HCT116 (cell line): ENCODE results near the gene ESYT3. TPM values are rescaled to one million over a fixed set of nuclear protein-coding genes. Genes with fewer than 3 reads are reported as not detected.

Experiments
- ATAC-seq: fragments of 200-7000 bp; cut with Tn5 transposase; 2 replicates; pipeline ENCODE4 v1.9.1; 2020; ENCODE audit warnings: mild to moderate bottlenecking, moderate library complexity
- BruUV-seq: library from RNA; stranded (reverse); fragments of 400-500 nt; replicated peaks from 2 replicates; lab custom pipeline; 2021; lab: Mats Ljungman, UMichigan
- CTCF ChIA-PET: fragments of 300-600 bp; sonication (Branson Sonifier 250); formaldehyde crosslinking; loops from one replicate; lab custom pipeline; 2021; ENCODE audit warnings: antibody characterized with exemption; lab: Charles Lee
- POLR2A ChIA-PET: fragments of 300-600, 350-600 bp; sonication (Branson Sonifier 250); formaldehyde crosslinking; loops from one replicate; lab custom pipeline; 2021; ENCODE audit warnings: antibody characterized with exemption; lab: Charles Lee
- RAD21 ChIA-PET, 2 experiments: fragments of 300-600 bp; sonication (Branson Sonifier 250); formaldehyde crosslinking; loops; one replicate each; lab custom pipeline; 2023; ENCODE audit warnings: low total read pairs in 2 of 2; ENCODE audit not compliant: uncharacterized antibody in 2 of 2, unreplicated experiment in 2 of 2, low non-redundant PET in 1 of 2; lab: Charles Lee
- DNase-seq: peaks from one replicate; pipeline ENCODE4 v3.0.0-alpha.2; 2010; ENCODE audit warnings: low read depth, low spot score
- H2AFZ ChIP-seq: fragments of 200-600 bp; shearing (Covaris generic), sonication (generic); 2 replicates; pipeline ENCODE4 v1.6.1; 2017; ENCODE audit warnings: low read depth, mixed run types, mixed read lengths, antibody characterized with exemption, low read length; ENCODE audit not compliant: poor library complexity, severe bottlenecking
- H3K27ac ChIP-seq: 2 replicates; pipeline ENCODE4 v1.5.1; 2012; ENCODE audit warnings: low read depth, low read length
- H3K27me3 ChIP-seq: fragments of 200-600 bp; sonication (generic); 2 replicates; pipeline ENCODE4 v1.6.1; 2016; ENCODE audit warnings: mixed run types, low read length, mixed read lengths; ENCODE audit not compliant: insufficient read depth
- H3K36me3 ChIP-seq, 2 experiments: fragments of 200-500 bp in 1 of 2; fragments of 200-600 bp in 1 of 2; sonication (Bioruptor generic) in 1 of 2; sonication (generic) in 1 of 2; 2 replicates each; pipeline versions ENCODE4 v1.5.1 to v1.6.1; 2014 to 2016; ENCODE audit warnings: low read length in 2 of 2, inconsistent platforms in 1 of 2, mixed read lengths in 1 of 2, mixed run types in 1 of 2; ENCODE audit not compliant: insufficient read depth in 2 of 2, control insufficient read depth in 1 of 2
- H3K4me1 ChIP-seq, 2 experiments: fragments of 200-600 bp in 1 of 2; sonication (generic) in 1 of 2; 2 replicates each; pipeline versions ENCODE4 v1.5.1 to v1.6.1; 2012 to 2017; ENCODE audit warnings: low read length in 2 of 2, inconsistent platforms in 1 of 2, mild to moderate bottlenecking in 1 of 2, mixed read lengths in 1 of 2, mixed run types in 1 of 2, moderate library complexity in 1 of 2; ENCODE audit not compliant: insufficient read depth in 2 of 2, control insufficient read depth in 1 of 2
- H3K4me2 ChIP-seq: fragments of 200-600 bp; sonication (generic); 2 replicates; pipeline ENCODE4 v1.6.1; 2017; ENCODE audit warnings: mixed run types, low read length, mixed read lengths
- H3K4me3 ChIP-seq, 2 experiments: fragments of 200-600 bp in 1 of 2; sonication (generic) in 1 of 2; replicated peaks in 1 of 2; 2 replicates each; pipeline ENCODE4 v1.5.1; 2011 to 2016; ENCODE audit warnings: low read length in 2 of 2, control low read depth in 1 of 2, low read depth in 1 of 2, mild to moderate bottlenecking in 1 of 2, mixed read lengths in 1 of 2, mixed run types in 1 of 2
- H3K79me2 ChIP-seq: fragments of 200-600 bp; sonication (generic); 2 replicates; pipeline ENCODE4 v1.6.1; 2017; ENCODE audit warnings: mild to moderate bottlenecking, mixed run types, low read length, moderate library complexity, mixed read lengths; ENCODE audit not compliant: insufficient read depth
- H3K9ac ChIP-seq: fragments of 200-600 bp; sonication (generic); 2 replicates; pipeline ENCODE4 v1.6.1; 2016; ENCODE audit warnings: low read length, mixed read lengths
- H3K9me2 ChIP-seq: fragments of 200-600 bp; sonication (generic), shearing (Covaris generic); 2 replicates; pipeline ENCODE4 v1.6.1; 2017; ENCODE audit warnings: mixed run types, mild to moderate bottlenecking, moderate library complexity; ENCODE audit not compliant: insufficient read depth
- H3K9me3 ChIP-seq, 2 experiments: fragments of 200-500 bp in 1 of 2; fragments of 200-600 bp in 1 of 2; sonication (Bioruptor generic) in 1 of 2; sonication (generic) in 1 of 2; 2 replicates each; pipeline ENCODE4 v1.6.1; 2014 to 2017; ENCODE audit warnings: low read length in 2 of 2, mixed read lengths in 2 of 2, inconsistent platforms in 1 of 2, low read depth in 1 of 2, mild to moderate bottlenecking in 1 of 2, mixed run types in 1 of 2, moderate library complexity in 1 of 2; ENCODE audit not compliant: control insufficient read depth in 1 of 2, insufficient read depth in 1 of 2
- H4K20me1 ChIP-seq: fragments of 200-600 bp; sonication (generic), shearing (Covaris generic); 2 replicates; pipeline ENCODE4 v1.6.1; 2017; ENCODE audit warnings: mixed run types, mild to moderate bottlenecking, moderate library complexity; ENCODE audit not compliant: insufficient read depth
- RAD21 ChIP-seq: IDR thresholded peaks from 2 replicates; pipeline ENCODE4 v1.6.1; 2012; ENCODE audit warnings: low read depth, mild to moderate bottlenecking
- SP1 ChIP-seq: IDR thresholded peaks from 2 replicates; pipeline ENCODE4 v1.6.1; 2012; ENCODE audit warnings: low read depth
- TCF7L2 ChIP-seq: IDR thresholded peaks from 2 replicates; pipeline ENCODE4 v1.7.0; 2011; ENCODE audit warnings: borderline replicate concordance, inconsistent platforms; ENCODE audit not compliant: insufficient read depth, insufficient read length; ENCODE audit errors: extremely low read depth
- ZFX ChIP-seq: fragments of 450-650 bp; IDR thresholded peaks from 2 replicates; pipeline ENCODE4 v1.6.1; 2017
- intact Hi-C: fragments of 100-400 bp; cut with micrococcal nuclease; formaldehyde crosslinking; loops from 2 replicates; pipeline ENCODE4 v1.10.0; 2022
- total RNA-seq: library from RNA; stranded (reverse); gene quantifications from one replicate; pipeline ENCODE4 v1.2.1, GENCODE V29; 2021; ENCODE audit not compliant: unreplicated experiment
- TF ChIP-seq, protein P1 (sequence below): IDR thresholded peaks from 2 replicates; pipeline ENCODE4 v1.6.1; 2012
- TF ChIP-seq, protein P2 (sequence below), 3 experiments: fragments of 200-600 bp in 1 of 3; sonication (generic) in 1 of 3; IDR thresholded peaks in 2 of 3; conservative IDR thresholded peaks in 1 of 3; 2 replicates each; pipeline ENCODE4 v1.5.1; 2012 to 2017; ENCODE audit warnings: low read depth in 2 of 3, low read length in 2 of 3, antibody characterized with exemption in 1 of 3, borderline replicate concordance in 1 of 3, control low read depth in 1 of 3, mild to moderate bottlenecking in 1 of 3, mixed read lengths in 1 of 3, mixed run types in 1 of 3, moderate library complexity in 1 of 3; ENCODE audit not compliant: insufficient read depth in 1 of 3

ESYT3 gene
- total RNA-seq, 1 experiment from 2014 or later = 0.05 TPM

DNA sequence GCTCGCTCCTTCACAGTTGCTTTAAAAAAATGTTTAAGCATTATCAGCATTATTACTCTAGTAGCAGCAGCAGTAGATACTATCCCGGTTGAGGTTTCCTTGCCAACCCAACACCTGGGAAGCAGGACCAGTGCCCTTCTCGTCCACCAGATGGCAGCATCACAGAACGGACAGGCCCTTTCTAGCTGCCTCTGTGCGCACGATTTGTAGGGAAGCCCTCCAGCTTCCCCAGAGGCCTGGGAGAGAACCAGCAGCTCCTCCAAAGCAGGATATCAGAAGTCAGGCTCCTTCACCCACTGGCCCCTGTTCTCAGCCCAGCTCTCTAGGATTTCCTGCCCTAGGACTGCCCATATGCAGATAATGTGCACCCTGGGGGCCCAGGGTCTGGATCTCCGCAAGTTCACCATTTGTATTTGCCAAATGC is 16.8 kb upstream of the ESYT3 start:
- Histone ChIP-seq H3K27ac (no peak overlapping the region), H3K9me2 (no peaks in the 10 kb centered on the region), H3K27me3 (no peaks in the 10 kb centered on the region), H2AFZ (peak overlapping the region; percentile 82), H4K20me1 (no peaks in the 10 kb centered on the region), H3K79me2 (no peaks in the 10 kb centered on the region), H3K4me1 (peaks cover 0 to 4% of the 10 kb centered on the region in 2 experiments; a peak in 1 of 4 replicates), H3K9me3 (no peaks in the 10 kb centered on the region), H3K4me2 (peak overlapping the region; percentile 6; the same call in 1 of the 2 replicates), H3K4me3 (no peak overlapping the region), H3K9ac (no peak overlapping the region), H3K36me3 (no peaks in the 10 kb centered on the region)
- peak; percentile 99 for ATAC-seq
- peak; percentile 77 for DNase-seq
- CTCF ChIA-PET = interaction anchor here (0.6 to 1.4 kb wide), 21 partner anchors 8 to 519 kb away, joined by 3 to 15 read pairs (median 4); partner anchors contain the start of gene CEP70
- intact Hi-C loops = loop anchor here (1.0 to 5.0 kb wide), 2 partner anchors 175 to 505 kb away; partner anchors contain the start of gene CEP70
- POLR2A ChIA-PET = no interaction called here
- TF ChIP-seq, protein P1, sequence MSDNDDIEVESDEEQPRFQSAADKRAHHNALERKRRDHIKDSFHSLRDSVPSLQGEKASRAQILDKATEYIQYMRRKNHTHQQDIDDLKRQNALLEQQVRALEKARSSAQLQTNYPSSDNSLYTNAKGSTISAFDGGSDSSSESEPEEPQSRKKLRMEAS = no peak
- TF ChIP-seq, protein P2, sequence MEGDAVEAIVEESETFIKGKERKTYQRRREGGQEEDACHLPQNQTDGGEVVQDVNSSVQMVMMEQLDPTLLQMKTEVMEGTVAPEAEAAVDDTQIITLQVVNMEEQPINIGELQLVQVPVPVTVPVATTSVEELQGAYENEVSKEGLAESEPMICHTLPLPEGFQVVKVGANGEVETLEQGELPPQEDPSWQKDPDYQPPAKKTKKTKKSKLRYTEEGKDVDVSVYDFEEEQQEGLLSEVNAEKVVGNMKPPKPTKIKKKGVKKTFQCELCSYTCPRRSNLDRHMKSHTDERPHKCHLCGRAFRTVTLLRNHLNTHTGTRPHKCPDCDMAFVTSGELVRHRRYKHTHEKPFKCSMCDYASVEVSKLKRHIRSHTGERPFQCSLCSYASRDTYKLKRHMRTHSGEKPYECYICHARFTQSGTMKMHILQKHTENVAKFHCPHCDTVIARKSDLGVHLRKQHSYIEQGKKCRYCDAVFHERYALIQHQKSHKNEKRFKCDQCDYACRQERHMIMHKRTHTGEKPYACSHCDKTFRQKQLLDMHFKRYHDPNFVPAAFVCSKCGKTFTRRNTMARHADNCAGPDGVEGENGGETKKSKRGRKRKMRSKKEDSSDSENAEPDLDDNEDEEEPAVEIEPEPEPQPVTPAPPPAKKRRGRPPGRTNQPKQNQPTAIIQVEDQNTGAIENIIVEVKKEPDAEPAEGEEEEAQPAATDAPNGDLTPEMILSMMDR (IDR thresholded peaks at IDR 0.05 in 2 of 3, conservative IDR thresholded peaks at IDR 0.05 in 1 of 3; ENCODE audit: borderline replicate concordance in 1 of 3, insufficient read depth in 1 of 3, low read depth in 2 of 3, low read length in 2 of 3) = peak; percentile 90 to 98 (median 98)
- TF ChIP-seq ZFX (no peak), RAD21 (peak; percentile 89)
- BruUV-seq = no TSS peak
- RAD21 ChIA-PET = interaction anchor here in 1 of 2 experiments (0.7 kb wide), 1 partner anchor 498 kb away, joined by 3 read pairs; no protein-coding TSS in a partner anchor

DNA sequence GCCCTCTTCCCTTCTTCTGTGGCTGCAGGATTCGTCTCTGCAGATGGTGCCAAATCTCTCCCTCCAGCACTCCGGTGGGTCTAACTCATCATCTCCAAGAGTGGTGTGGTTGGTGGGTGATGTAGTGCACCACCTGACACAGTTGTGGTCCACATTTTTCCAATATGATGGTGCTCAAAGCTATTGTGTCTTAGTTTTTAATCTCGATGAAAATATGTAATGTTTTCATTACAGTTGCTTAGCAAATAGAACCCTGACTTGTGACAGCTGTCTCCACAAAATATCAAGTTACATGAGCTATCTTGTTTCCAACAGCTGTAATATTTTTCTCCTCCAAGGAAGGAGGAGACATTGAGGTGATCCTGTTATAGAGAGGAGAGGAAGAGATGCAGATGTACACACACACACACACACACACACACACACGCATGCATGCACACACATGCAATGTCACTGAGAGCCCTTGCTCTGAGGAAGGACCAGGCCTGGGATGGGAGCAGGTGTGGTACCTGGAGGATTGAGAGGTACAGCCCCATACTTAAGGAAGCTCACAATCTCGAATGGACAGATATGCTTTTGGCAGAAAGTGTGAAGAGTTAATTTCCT is 15.7 kb upstream of the ESYT3 start:
- Histone ChIP-seq H3K4me2 (no peak overlapping the region), H2AFZ (no peak overlapping the region), H3K9me3 (no peaks in the 10 kb centered on the region), H3K79me2 (no peaks in the 10 kb centered on the region), H3K9me2 (no peaks in the 10 kb centered on the region), H3K27me3 (no peaks in the 10 kb centered on the region), H3K36me3 (no peaks in the 10 kb centered on the region), H3K4me1 (peaks cover 0 to 4% of the 10 kb centered on the region in 2 experiments; a peak in 1 of 4 replicates), H3K9ac (no peak overlapping the region), H3K4me3 (no peak overlapping the region), H3K27ac (no peak overlapping the region), H4K20me1 (no peaks in the 10 kb centered on the region)
- POLR2A ChIA-PET = no interaction called here
- no peak for TF ChIP-seq SP1
- TF ChIP-seq TCF7L2 = no peak
- TF ChIP-seq, protein P2 (IDR thresholded peaks at IDR 0.05 in 2 of 3, conservative IDR thresholded peaks at IDR 0.05 in 1 of 3; ENCODE audit: borderline replicate concordance in 1 of 3, insufficient read depth in 1 of 3, low read depth in 2 of 3, low read length in 2 of 3) = no peak
- no peak for TF ChIP-seq ZFX
- DNase-seq = no peak
- no TSS peak for BruUV-seq
- RAD21 ChIA-PET = interaction anchor here in 1 of 2 experiments (0.6 kb wide), 1 partner anchor 499 kb away, joined by 3 read pairs; no protein-coding TSS in a partner anchor
- intact Hi-C loops = loop anchor here (5.0 kb wide), 1 partner anchor 174 kb away; the partner anchor contains the start of gene CEP70
- no peak for ATAC-seq
- CTCF ChIA-PET = interaction anchor here (1.1 kb wide), 1 partner anchor 87 kb away, joined by 3 read pairs; no protein-coding TSS in a partner anchor
